ENCODE measurements around the gene IL11. TPM values are rescaled to one million over a fixed set of nuclear protein-coding genes. Genes with fewer than 3 reads are reported as not detected.
A peak's percentile ranks its signal among the peaks of the same experiment; 100 is the strongest.

IL11 gene
- total RNA-seq, 1 experiment from 2014 or later = 52.7 TPM

GRCh38 chr19:55336101-55336500 is 34.2 kb downstream of the IL11 start:
- DNase-seq (ENCODE audit: low read depth) = peak; percentile 42

DNA sequence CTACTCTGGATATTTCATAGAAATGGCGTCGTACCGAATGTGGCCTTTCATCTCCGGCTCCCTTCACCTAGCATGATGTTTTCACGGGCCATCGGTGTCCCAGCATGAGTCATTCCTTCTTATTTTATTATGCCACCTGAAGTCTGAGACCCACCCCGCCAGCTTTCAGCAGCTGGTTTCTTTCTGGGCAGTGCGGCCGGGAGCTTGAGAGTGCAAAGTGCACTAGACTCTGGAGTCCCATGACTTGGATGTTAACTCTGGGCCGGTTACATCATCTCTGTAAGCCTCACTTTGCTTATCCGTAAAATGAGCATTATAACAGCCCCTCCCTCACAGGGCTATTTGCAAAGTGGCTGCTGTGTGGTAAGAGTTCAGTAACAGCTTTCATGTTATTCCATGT is 36.4 kb downstream of the IL11 start:
- no peak for DNase-seq (ENCODE audit: low read depth)

DNA sequence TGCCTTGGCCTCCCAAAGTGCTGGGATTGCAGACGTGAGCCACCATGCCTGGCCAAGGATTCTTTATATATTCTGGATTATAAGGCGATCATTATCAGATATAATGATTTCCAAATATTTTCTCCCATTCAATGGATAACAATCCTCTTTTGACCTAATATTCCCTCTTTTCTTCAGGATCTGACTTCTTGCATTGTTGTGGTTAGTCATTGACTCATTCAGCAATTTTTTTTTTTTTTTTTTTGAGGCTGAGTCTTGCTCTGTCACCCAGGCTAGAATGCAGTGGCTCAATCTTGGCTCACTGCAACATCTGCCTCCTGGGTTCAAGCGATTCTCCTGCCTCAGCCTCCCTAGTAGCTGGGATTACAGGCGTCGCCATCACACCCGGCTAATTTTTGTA is 40.5 kb downstream of the IL11 start:
- peak; percentile 79 for DNase-seq (ENCODE audit: low read depth)

DNA sequence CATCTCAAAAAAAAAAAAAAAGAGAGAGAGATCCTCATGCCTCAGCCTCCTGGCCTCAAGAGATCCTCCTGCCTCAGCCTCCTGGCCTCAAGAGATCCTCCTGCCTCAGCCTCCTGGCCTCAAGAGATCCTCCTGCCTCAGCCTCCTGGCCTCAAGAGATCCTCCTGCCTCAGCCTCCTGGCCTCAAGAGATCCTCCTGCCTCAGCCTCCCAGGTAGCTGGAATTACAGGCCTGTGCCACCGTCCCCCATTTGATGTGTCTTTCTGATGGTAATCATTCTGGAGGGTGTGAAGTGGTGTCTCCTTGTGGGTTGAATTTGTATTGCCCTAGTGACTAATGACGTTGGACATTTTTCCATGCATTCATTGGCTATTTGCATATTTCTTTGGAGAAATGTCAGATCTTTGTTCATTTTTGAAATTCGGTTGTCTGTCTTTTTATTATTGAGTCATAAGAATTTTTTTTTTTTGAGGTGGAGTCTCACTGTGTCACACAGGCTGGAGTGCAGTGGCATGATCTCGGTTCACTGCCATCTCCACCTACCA is 41.4 kb downstream of the IL11 start:
- DNase-seq (ENCODE audit: low read depth) = peak; percentile 38

- DNase-seq (ENCODE audit: low read depth) = no peak
These were observed 45.1 kb downstream of the IL11 start, which contains the start of gene TMEM150B for GRCh38 chr19:55325172-55325571. TMEM150B (minus strand) TSS chr19:55325341; CDS start chr19:55321036, 4,305 bp downstream.

GRCh38 chr19:55324662-55325061 is 45.6 kb downstream of the IL11 start:
- DNase-seq (ENCODE audit: low read depth) = no peak

GRCh38 chr19:55322204-55322885 is 47.9 kb downstream of the IL11 start:
- no peak for DNase-seq (ENCODE audit: low read depth)

- DNase-seq (ENCODE audit: low read depth) = no peak
These were observed 48.7 kb downstream of the IL11 start for GRCh38 chr19:55321466-55322137.

DNA sequence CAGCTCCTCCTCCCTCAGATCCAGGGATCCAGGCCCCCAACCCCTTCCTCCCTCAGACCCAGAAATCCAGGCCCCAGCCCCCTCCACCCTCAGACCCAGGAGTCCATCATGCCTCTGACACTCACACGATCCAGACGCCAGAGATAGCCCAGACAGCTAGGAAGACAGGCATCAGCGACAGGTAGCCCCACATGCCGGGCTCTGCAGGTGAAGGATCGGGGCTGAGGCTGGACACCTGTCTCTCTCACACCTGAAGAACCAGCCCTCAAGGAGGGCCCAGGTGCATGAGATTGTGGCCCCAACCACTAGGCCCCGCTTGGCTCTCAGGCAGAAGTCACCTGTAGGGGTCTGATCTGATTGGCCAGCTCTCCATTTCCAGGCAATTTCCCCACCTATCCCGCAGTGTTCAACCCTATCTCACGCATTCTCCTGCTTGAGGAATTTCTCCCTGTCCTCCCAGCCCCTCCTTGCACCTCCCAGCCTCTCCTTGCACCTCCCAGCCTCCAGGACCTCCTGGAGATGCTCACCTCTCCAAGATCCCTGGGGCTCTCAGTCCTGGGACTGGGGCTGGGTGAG is 49.3 kb downstream of the IL11 start:
- no peak for DNase-seq (ENCODE audit: low read depth)

GRCh38 chr19:55319785-55320184 is 50.5 kb downstream of the IL11 start:
- DNase-seq (ENCODE audit: low read depth) = peak; percentile 41

GRCh38 chr19:55316646-55317045 is 53.6 kb downstream of the IL11 start:
- no peak for DNase-seq (ENCODE audit: low read depth)

GRCh38 chr19:55315956-55316525 is 54.2 kb downstream of the IL11 start:
- DNase-seq (ENCODE audit: low read depth) = no peak

GRCh38 chr19:55314396-55314795 is 55.9 kb downstream of the IL11 start:
- DNase-seq (ENCODE audit: low read depth) = no peak

Other genes starting within 250 kb of the IL11 start
- 28.7 and 33.4 TPM in 2 replicates for gene TNNT1, start 221.3 kb downstream of the IL11 start, total RNA-seq (2014; rRNA removed; shearing (Covaris generic))
- gene TNNI3, start 212.7 kb downstream of the IL11 start, total RNA-seq (2014; rRNA removed; shearing (Covaris generic)) = not detected in 2 replicates
- 2.0 and 2.2 TPM in 2 replicates for gene DNAAF3, start 203.8 kb downstream of the IL11 start, total RNA-seq (2014; rRNA removed; shearing (Covaris generic))
- not detected in 2 replicates for gene SYT5, start 190.2 kb downstream of the IL11 start, total RNA-seq (2014; rRNA removed; shearing (Covaris generic))
- gene PTPRH, start 161.0 kb downstream of the IL11 start, total RNA-seq (2014; rRNA removed; shearing (Covaris generic)) = 0.39 TPM in 1 of 2 replicates, not detected in the other
- 1.7 and 1.8 TPM in 2 replicates for gene TMEM86B, start 141.7 kb downstream of the IL11 start, total RNA-seq (2014; rRNA removed; shearing (Covaris generic))
- 64.6 and 82.5 TPM in 2 replicates for gene PPP6R1, start 111.4 kb downstream of the IL11 start, total RNA-seq (2014; rRNA removed; shearing (Covaris generic))
- gene HSPBP1, start 90.4 kb downstream of the IL11 start, total RNA-seq (2014; rRNA removed; shearing (Covaris generic)) = 77.4 and 77.8 TPM in 2 replicates
- 1.7 and 7.6 TPM in 2 replicates for gene BRSK1, start 86.5 kb downstream of the IL11 start, total RNA-seq (2014; rRNA removed; shearing (Covaris generic))
- gene TMEM150B, start 45.1 kb downstream of the IL11 start, total RNA-seq (2014; rRNA removed; shearing (Covaris generic)) = not detected in 2 replicates
- gene KMT5C, start 30.6 kb downstream of the IL11 start, total RNA-seq (2014; rRNA removed; shearing (Covaris generic)) = 2.4 and 5.8 TPM in 2 replicates
- not detected in 2 replicates for gene COX6B2, start 15.7 kb downstream of the IL11 start, total RNA-seq (2014; rRNA removed; shearing (Covaris generic))
- gene GARIN5B, start 7.2 kb downstream of the IL11 start, total RNA-seq (2014; rRNA removed; shearing (Covaris generic)) = not detected in 2 replicates
- not detected in 2 replicates for gene TMEM190, start 6.4 kb upstream of the IL11 start, total RNA-seq (2014; rRNA removed; shearing (Covaris generic))
- gene TMEM238, start 13.8 kb upstream of the IL11 start, total RNA-seq (2014; rRNA removed; shearing (Covaris generic)) = 1.1 and 1.3 TPM in 2 replicates
- gene RPL28, start 15.5 kb upstream of the IL11 start, total RNA-seq (2014; rRNA removed; shearing (Covaris generic)) = 733 and 1,703 TPM in 2 replicates
- 646 and 1,047 TPM in 2 replicates for gene UBE2S, start 37.3 kb upstream of the IL11 start, total RNA-seq (2014; rRNA removed; shearing (Covaris generic))
- not detected in 2 replicates for gene SHISA7, start 72.8 kb upstream of the IL11 start, total RNA-seq (2014; rRNA removed; shearing (Covaris generic))
- gene ISOC2, start 91.2 kb upstream of the IL11 start, total RNA-seq (2014; rRNA removed; shearing (Covaris generic)) = 82.1 and 89.8 TPM in 2 replicates
- 0.10 TPM in 1 of 2 replicates, not detected in the other for gene C19orf85, start 94.3 kb upstream of the IL11 start, total RNA-seq (2014; rRNA removed; shearing (Covaris generic))
- 2.4 and 4.6 TPM in 2 replicates for gene ZNF628, start 106.2 kb upstream of the IL11 start, total RNA-seq (2014; rRNA removed; shearing (Covaris generic))
- 27.4 and 31.7 TPM in 2 replicates for gene NAT14, start 114.7 kb upstream of the IL11 start, total RNA-seq (2014; rRNA removed; shearing (Covaris generic))
- gene SSC5D, start 118.0 kb upstream of the IL11 start, total RNA-seq (2014; rRNA removed; shearing (Covaris generic)) = 0.05 and 0.07 TPM in 2 replicates
- gene SBK2, start 166.7 kb upstream of the IL11 start, total RNA-seq (2014; rRNA removed; shearing (Covaris generic)) = not detected in 2 replicates
- not detected in 2 replicates for gene SBK3, start 175.1 kb upstream of the IL11 start, total RNA-seq (2014; rRNA removed; shearing (Covaris generic))
- 8.2 and 8.3 TPM in 2 replicates for gene ZNF579, start 210.4 kb upstream of the IL11 start, total RNA-seq (2014; rRNA removed; shearing (Covaris generic))
- gene FIZ1, start 229.1 kb upstream of the IL11 start, total RNA-seq (2014; rRNA removed; shearing (Covaris generic)) = 6.0 and 10.0 TPM in 2 replicates
- gene ZNF524, start 229.8 kb upstream of the IL11 start, total RNA-seq (2014; rRNA removed; shearing (Covaris generic)) = 18.8 and 26.2 TPM in 2 replicates
- gene ZNF865, start 235.2 kb upstream of the IL11 start, total RNA-seq (2014; rRNA removed; shearing (Covaris generic)) = 2.2 and 3.8 TPM in 2 replicates

Data from HT1080 (cell line).